Sigmoid colon (tissue), 4 donors: Measurements from ENCODE around the gene FNDC1.

Experiments used
- CTCF ChIP-seq, 4 experiments: fragments of 450-650 bp in 3 of 4; fragments of 200-600 bp in 1 of 4; IDR thresholded peaks; one replicate each; pipeline ENCODE4 v1.5.1; 2016 to 2019; ENCODE audit warnings: antibody characterized with exemption in 4 of 4, mild to moderate bottlenecking in 3 of 4, moderate library complexity in 2 of 4
- EP300 ChIP-seq, 4 donors: sonication (generic); formaldehyde crosslinking; IDR thresholded peaks; one replicate each; pipeline ENCODE4 v1.6.1; 2017; ENCODE audit warnings: antibody characterized with exemption in 4 of 4
- POLR2A ChIP-seq, 2 donors: fragments of 450-650 bp; IDR thresholded peaks; one replicate each; pipeline ENCODE4 v1.6.1; 2016; ENCODE audit warnings: antibody characterized with exemption in 2 of 2, mild to moderate bottlenecking in 2 of 2, moderate library complexity in 2 of 2
- POLR2AphosphoS5 ChIP-seq, 4 donors: sonication (generic); formaldehyde crosslinking; IDR thresholded peaks; one replicate each; pipeline ENCODE4 v1.6.1; 2017; ENCODE audit warnings: antibody characterized with exemption in 4 of 4

GRCh38 chr6:159232106-159232645 lies 63.0 kb downstream of the FNDC1 start:
- TF ChIP-seq CTCF (IDR thresholded peaks at IDR 0.05): no peak
- TF ChIP-seq POLR2A (IDR thresholded peaks at IDR 0.05): no peak
- TF ChIP-seq POLR2AphosphoS5 (IDR thresholded peaks at IDR 0.05): no peak
- TF ChIP-seq EP300 (IDR thresholded peaks at IDR 0.05): no peak
